ENCODE data around the gene ARRB2. TPM values are rescaled to one million over a fixed set of nuclear protein-coding genes. Genes with fewer than 3 reads are reported as not detected.

Gene ARRB2
- total RNA-seq, 1 experiment from 2014 or later, result 28.5 TPM

Other genes with a start within 250 kb of the ARRB2 start
- gene SPNS2, start 211.8 kb upstream of the ARRB2 start, total RNA-seq (2014; rRNA removed; shearing (Covaris generic)), result 1.8 and 2.1 TPM in 2 replicates
- 140 and 149 TPM in 2 replicates for gene MYBBP1A, start 155.2 kb upstream of the ARRB2 start, total RNA-seq (2014; rRNA removed; shearing (Covaris generic))
- gene GGT6, start 150.1 kb upstream of the ARRB2 start, total RNA-seq (2014; rRNA removed; shearing (Covaris generic)), result not detected in 2 replicates
- gene SMTNL2, start 126.1 kb upstream of the ARRB2 start, total RNA-seq (2014; rRNA removed; shearing (Covaris generic)), result 1.4 and 1.9 TPM in 2 replicates
- 0.10 and 0.11 TPM in 2 replicates for gene ALOX15, start 69.0 kb upstream of the ARRB2 start, total RNA-seq (2014; rRNA removed; shearing (Covaris generic))
- 73.8 and 77.2 TPM in 2 replicates for gene PELP1, start 6.5 kb upstream of the ARRB2 start, total RNA-seq (2014; rRNA removed; shearing (Covaris generic))
- gene MED11, start 20.8 kb downstream of the ARRB2 start, total RNA-seq (2014; rRNA removed; shearing (Covaris generic)), result 24.8 and 27.9 TPM in 2 replicates
- gene ZMYND15, start 29.2 kb downstream of the ARRB2 start, total RNA-seq (2014; rRNA removed; shearing (Covaris generic)), result 0.17 TPM in 1 of 2 replicates, not detected in the other
- gene CXCL16, start 29.3 kb downstream of the ARRB2 start, total RNA-seq (2014; rRNA removed; shearing (Covaris generic)), result 0.42 and 2.0 TPM in 2 replicates
- not detected in 2 replicates for gene TM4SF5, start 61.3 kb downstream of the ARRB2 start, total RNA-seq (2014; rRNA removed; shearing (Covaris generic))
- gene VMO1, start 75.7 kb downstream of the ARRB2 start, total RNA-seq (2014; rRNA removed; shearing (Covaris generic)), result not detected in 2 replicates
- gene GLTPD2, start 78.3 kb downstream of the ARRB2 start, total RNA-seq (2014; rRNA removed; shearing (Covaris generic)), result not detected in 2 replicates
- 348 and 395 TPM in 2 replicates for gene PSMB6, start 85.5 kb downstream of the ARRB2 start, total RNA-seq (2014; rRNA removed; shearing (Covaris generic))
- gene PLD2, start 96.5 kb downstream of the ARRB2 start, total RNA-seq (2014; rRNA removed; shearing (Covaris generic)), result 36.5 and 42.6 TPM in 2 replicates
- gene MINK1, start 122.7 kb downstream of the ARRB2 start, total RNA-seq (2014; rRNA removed; shearing (Covaris generic)), result 42.4 and 58.2 TPM in 2 replicates
- gene C17orf107, start 188.9 kb downstream of the ARRB2 start, total RNA-seq (2014; rRNA removed; shearing (Covaris generic)), result 7.6 and 7.8 TPM in 2 replicates
- 0.67 and 0.69 TPM in 2 replicates for gene CHRNE, start 192.5 kb downstream of the ARRB2 start, total RNA-seq (2014; rRNA removed; shearing (Covaris generic))
- gene GP1BA, start 221.6 kb downstream of the ARRB2 start, total RNA-seq (2014; rRNA removed; shearing (Covaris generic)), result not detected in 2 replicates
- gene SLC25A11, start 229.4 kb downstream of the ARRB2 start, total RNA-seq (2014; rRNA removed; shearing (Covaris generic)), result 143 and 169 TPM in 2 replicates
- 67.0 and 87.6 TPM in 2 replicates for gene RNF167, start 229.6 kb downstream of the ARRB2 start, total RNA-seq (2014; rRNA removed; shearing (Covaris generic))
- gene PFN1, start 237.9 kb downstream of the ARRB2 start, total RNA-seq (2014; rRNA removed; shearing (Covaris generic)), result 1,296 and 1,480 TPM in 2 replicates
- gene ENO3, start 240.5 kb downstream of the ARRB2 start, total RNA-seq (2014; rRNA removed; shearing (Covaris generic)), result 24.2 and 25.7 TPM in 2 replicates